Measurements from ENCODE around the gene RBM12. TPM values are rescaled to one million over a fixed set of nuclear protein-coding genes. Genes with fewer than 3 reads are reported as not detected.

Gene RBM12
- polyA plus RNA-seq, 1 donor from 2014 or later: 53.9 TPM

DNA sequence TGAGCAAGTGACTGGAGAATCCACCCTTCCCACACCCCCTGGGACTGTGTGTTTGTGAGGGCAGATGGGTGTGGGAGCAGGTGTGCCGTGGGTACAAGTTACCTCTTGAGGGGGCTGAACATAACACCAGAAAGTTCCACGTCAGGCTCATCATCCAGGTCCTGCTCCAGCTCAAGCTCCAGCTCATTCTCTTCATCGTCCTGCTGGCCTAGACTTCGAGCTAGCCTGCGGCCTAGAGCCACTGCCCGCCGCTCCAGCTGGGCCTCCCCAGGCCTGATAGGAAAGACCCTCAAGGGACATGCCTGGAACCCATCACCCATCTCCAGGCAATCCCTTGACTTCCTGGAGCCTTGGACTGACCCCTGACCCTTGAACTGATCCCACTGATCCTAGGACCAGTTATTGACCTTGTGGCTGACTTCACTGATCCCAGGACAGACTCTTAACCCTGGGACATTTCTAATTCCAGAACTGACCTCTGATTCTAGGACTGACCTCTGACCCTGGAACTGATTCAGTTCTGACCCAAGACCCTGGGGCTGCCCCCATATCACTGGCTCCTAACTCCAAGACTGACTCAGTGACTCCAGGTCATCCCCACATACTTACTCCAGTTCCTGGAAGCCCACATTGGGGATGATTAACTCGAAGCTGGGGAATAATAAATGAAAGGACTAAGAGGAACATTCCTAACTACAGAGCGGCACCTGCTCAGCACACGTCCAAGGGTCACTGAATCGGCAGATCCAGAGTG, 60.8 kb downstream of the RBM12 start:
- H3K27me3 ChIP-seq (ENCODE audit: insufficient read depth, low read depth, low read length): peaks cover 29% of the 10 kb centered on the region
- H3K79me2 ChIP-seq (replicated peaks; ENCODE audit: insufficient read depth, low read length): no peaks in the 10 kb centered on the region
- no peaks in the 10 kb centered on the region for H3K9me2 ChIP-seq (ENCODE audit: insufficient read depth, low read length)
- H3K9me3 ChIP-seq (ENCODE audit: low read length): no peaks in the 10 kb centered on the region
- H4K20me1 ChIP-seq (ENCODE audit: insufficient read depth): no peaks in the 10 kb centered on the region
- H3K4me3 ChIP-seq (ENCODE audit: low read length): no peak overlapping the region
- no peaks in the 10 kb centered on the region for H3F3A ChIP-seq (ENCODE audit: insufficient read depth, low read length, poor library complexity, severe bottlenecking)
- H2AFZ ChIP-seq (ENCODE audit: low read depth, low read length): no peak overlapping the region
- H3K36me3 ChIP-seq (ENCODE audit: insufficient read depth, low read length): no peaks in the 10 kb centered on the region
- H3K27ac ChIP-seq (ENCODE audit: low read length): no peak overlapping the region
- TF ChIP-seq TAF1 (IDR thresholded peaks at IDR 0.05; ENCODE audit: low read depth) (no peak), RAD21 (conservative IDR thresholded peaks at IDR 0.05) (no peak), SMC3 (conservative IDR thresholded peaks at IDR 0.05; ENCODE audit: poor library complexity) (no peak), EP300 (conservative IDR thresholded peaks at IDR 0.05; ENCODE audit: poor library complexity, severe bottlenecking) (no peak), POLR2AphosphoS5 (IDR thresholded peaks at IDR 0.05) (no peak), EZH2 (IDR thresholded peaks at IDR 0.05; ENCODE audit: borderline replicate concordance, insufficient read depth, low read length, poor library complexity, severe bottlenecking) (no peak), MXI1 (conservative IDR thresholded peaks at IDR 0.05; ENCODE audit: poor library complexity, severe bottlenecking) (no peak)
- TF ChIP-seq, protein P1, sequence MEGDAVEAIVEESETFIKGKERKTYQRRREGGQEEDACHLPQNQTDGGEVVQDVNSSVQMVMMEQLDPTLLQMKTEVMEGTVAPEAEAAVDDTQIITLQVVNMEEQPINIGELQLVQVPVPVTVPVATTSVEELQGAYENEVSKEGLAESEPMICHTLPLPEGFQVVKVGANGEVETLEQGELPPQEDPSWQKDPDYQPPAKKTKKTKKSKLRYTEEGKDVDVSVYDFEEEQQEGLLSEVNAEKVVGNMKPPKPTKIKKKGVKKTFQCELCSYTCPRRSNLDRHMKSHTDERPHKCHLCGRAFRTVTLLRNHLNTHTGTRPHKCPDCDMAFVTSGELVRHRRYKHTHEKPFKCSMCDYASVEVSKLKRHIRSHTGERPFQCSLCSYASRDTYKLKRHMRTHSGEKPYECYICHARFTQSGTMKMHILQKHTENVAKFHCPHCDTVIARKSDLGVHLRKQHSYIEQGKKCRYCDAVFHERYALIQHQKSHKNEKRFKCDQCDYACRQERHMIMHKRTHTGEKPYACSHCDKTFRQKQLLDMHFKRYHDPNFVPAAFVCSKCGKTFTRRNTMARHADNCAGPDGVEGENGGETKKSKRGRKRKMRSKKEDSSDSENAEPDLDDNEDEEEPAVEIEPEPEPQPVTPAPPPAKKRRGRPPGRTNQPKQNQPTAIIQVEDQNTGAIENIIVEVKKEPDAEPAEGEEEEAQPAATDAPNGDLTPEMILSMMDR (IDR thresholded peaks at IDR 0.05; ENCODE audit: poor library complexity, severe bottlenecking): no peak
- TF ChIP-seq, protein P2, sequence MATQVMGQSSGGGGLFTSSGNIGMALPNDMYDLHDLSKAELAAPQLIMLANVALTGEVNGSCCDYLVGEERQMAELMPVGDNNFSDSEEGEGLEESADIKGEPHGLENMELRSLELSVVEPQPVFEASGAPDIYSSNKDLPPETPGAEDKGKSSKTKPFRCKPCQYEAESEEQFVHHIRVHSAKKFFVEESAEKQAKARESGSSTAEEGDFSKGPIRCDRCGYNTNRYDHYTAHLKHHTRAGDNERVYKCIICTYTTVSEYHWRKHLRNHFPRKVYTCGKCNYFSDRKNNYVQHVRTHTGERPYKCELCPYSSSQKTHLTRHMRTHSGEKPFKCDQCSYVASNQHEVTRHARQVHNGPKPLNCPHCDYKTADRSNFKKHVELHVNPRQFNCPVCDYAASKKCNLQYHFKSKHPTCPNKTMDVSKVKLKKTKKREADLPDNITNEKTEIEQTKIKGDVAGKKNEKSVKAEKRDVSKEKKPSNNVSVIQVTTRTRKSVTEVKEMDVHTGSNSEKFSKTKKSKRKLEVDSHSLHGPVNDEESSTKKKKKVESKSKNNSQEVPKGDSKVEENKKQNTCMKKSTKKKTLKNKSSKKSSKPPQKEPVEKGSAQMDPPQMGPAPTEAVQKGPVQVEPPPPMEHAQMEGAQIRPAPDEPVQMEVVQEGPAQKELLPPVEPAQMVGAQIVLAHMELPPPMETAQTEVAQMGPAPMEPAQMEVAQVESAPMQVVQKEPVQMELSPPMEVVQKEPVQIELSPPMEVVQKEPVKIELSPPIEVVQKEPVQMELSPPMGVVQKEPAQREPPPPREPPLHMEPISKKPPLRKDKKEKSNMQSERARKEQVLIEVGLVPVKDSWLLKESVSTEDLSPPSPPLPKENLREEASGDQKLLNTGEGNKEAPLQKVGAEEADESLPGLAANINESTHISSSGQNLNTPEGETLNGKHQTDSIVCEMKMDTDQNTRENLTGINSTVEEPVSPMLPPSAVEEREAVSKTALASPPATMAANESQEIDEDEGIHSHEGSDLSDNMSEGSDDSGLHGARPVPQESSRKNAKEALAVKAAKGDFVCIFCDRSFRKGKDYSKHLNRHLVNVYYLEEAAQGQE (IDR thresholded peaks at IDR 0.05; ENCODE audit: borderline replicate concordance): no peak
- H3K4me2 ChIP-seq (ENCODE audit: low read length): no peak overlapping the region
- H3K9ac ChIP-seq (ENCODE audit: low read length): no peak overlapping the region

DNA sequence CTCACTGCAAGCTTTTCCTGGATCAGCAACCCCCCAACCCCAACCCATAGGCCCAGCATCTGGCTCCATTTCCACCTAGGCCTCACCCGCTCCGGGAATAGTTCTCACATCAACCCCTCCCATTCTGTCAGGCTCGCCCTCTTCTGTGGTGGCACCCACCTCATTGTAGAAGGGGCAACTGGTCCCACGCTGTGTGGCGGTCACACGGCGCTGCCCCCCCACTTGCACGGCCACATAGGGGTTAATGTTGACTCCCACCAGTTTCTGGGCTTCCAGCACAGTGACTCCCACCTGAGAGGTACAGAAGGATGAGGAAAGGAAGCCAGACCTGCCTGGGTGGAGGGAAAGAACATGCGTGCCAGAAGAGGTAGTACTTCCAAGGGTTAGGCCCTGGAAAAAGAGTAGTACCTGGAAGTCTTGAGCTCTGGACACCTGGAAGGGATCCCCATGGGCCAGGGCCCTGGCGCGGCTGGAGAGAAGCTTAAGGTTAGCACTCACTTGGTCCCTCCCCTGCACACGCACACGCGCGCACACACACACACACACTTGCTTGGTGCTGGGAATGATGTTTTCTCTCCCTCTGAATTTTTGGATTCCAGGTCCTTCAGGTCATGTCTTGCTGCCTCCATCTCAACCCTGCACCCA, 61.7 kb downstream of the RBM12 start:
- Histone ChIP-seq H3K9ac (ENCODE audit: low read length) (no peak overlapping the region), H3K27me3 (ENCODE audit: insufficient read depth, low read depth, low read length) (peaks cover 29% of the 10 kb centered on the region), H3K27ac (ENCODE audit: low read length) (no peak overlapping the region), H3K9me2 (ENCODE audit: insufficient read depth, low read length) (no peaks in the 10 kb centered on the region), H3K9me3 (ENCODE audit: low read length) (no peaks in the 10 kb centered on the region), H3K36me3 (ENCODE audit: insufficient read depth, low read length) (no peaks in the 10 kb centered on the region), H3K4me2 (ENCODE audit: low read length) (no peak overlapping the region), H2AFZ (ENCODE audit: low read depth, low read length) (no peak overlapping the region), H3K4me3 (ENCODE audit: low read length) (no peak overlapping the region), H3F3A (ENCODE audit: insufficient read depth, low read length, poor library complexity, severe bottlenecking) (no peaks in the 10 kb centered on the region), H4K20me1 (ENCODE audit: insufficient read depth) (no peaks in the 10 kb centered on the region), H3K79me2 (replicated peaks; ENCODE audit: insufficient read depth, low read length) (no peaks in the 10 kb centered on the region)
- TF ChIP-seq MXI1 (conservative IDR thresholded peaks at IDR 0.05; ENCODE audit: poor library complexity, severe bottlenecking): no peak
- no peak for TF ChIP-seq POLR2AphosphoS5 (IDR thresholded peaks at IDR 0.05)
- TF ChIP-seq TAF1 (IDR thresholded peaks at IDR 0.05; ENCODE audit: low read depth): no peak
- no peak for TF ChIP-seq EZH2 (IDR thresholded peaks at IDR 0.05; ENCODE audit: borderline replicate concordance, insufficient read depth, low read length, poor library complexity, severe bottlenecking)
- no peak for TF ChIP-seq SMC3 (conservative IDR thresholded peaks at IDR 0.05; ENCODE audit: poor library complexity)
- TF ChIP-seq RAD21 (conservative IDR thresholded peaks at IDR 0.05): no peak

Measured in neural cell (in vitro differentiated cells).